ENCODE measurements around the gene FAM114A2. TPM values are rescaled to one million over a fixed set of nuclear protein-coding genes. Genes with fewer than 3 reads are reported as not detected.

Gene FAM114A2
- total RNA-seq, 1 donor from 2014 or later: 25.8 TPM

DNA sequence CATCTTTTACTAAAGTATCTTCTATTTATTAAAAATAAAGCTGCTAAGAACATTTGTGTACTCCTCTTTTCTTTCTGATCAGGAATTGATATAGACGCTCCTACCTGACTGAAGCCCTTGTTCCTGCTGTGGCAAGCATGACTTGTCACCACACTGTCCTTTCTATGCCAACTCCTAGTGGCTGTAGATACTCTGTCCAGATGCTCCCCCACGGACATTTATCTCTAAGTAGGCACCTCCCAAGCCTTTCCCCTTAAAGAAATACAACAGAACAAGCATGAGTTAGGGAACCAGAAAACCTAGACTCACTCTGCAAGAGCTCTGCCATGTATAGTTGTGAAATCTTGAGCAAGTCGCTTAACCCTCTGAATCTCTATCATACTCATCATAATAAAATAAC, 53.2 kb downstream of the FAM114A2 start:
- Mint-ChIP-seq H3K4me1 (ENCODE audit: low read depth, unreplicated experiment) (no peaks in the 10 kb centered on the region), H3K4me3 (ENCODE audit: unreplicated experiment) (no peak overlapping the region), H3K27ac (ENCODE audit: unreplicated experiment) (no peak overlapping the region), H3K9me3 (ENCODE audit: unreplicated experiment) (no peaks in the 10 kb centered on the region), H3K36me3 (ENCODE audit: unreplicated experiment) (no peaks in the 10 kb centered on the region), H3K27me3 (ENCODE audit: unreplicated experiment) (peaks cover 2% of the 10 kb centered on the region)
- TF ChIP-seq, protein P1, sequence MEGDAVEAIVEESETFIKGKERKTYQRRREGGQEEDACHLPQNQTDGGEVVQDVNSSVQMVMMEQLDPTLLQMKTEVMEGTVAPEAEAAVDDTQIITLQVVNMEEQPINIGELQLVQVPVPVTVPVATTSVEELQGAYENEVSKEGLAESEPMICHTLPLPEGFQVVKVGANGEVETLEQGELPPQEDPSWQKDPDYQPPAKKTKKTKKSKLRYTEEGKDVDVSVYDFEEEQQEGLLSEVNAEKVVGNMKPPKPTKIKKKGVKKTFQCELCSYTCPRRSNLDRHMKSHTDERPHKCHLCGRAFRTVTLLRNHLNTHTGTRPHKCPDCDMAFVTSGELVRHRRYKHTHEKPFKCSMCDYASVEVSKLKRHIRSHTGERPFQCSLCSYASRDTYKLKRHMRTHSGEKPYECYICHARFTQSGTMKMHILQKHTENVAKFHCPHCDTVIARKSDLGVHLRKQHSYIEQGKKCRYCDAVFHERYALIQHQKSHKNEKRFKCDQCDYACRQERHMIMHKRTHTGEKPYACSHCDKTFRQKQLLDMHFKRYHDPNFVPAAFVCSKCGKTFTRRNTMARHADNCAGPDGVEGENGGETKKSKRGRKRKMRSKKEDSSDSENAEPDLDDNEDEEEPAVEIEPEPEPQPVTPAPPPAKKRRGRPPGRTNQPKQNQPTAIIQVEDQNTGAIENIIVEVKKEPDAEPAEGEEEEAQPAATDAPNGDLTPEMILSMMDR (IDR thresholded peaks at IDR 0.05; ENCODE audit: partially characterized antibody, unreplicated experiment): no peak
- DNase-seq: no peak

DNA sequence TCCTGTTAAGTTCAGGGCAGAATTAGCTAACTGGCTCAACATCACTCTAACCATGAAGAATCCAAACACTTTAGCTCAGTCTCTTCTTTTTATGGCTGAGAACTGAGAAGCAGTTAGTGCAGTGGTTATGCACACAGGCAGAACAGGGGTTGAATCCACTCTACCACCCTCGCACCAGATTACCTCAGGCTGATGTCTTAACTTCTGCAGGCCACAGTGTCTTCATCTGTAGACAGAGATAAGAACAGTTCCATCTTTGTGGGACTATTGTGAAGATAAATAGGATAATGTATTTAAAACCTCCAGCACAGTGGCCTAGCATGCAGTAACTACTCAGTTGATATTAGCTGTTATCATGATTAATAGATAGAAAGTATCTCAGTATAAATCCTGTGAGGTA, 54.8 kb downstream of the FAM114A2 start:
- peaks cover 2% of the 10 kb centered on the region for H3K27me3 Mint-ChIP-seq (ENCODE audit: unreplicated experiment)
- H3K4me3 Mint-ChIP-seq (ENCODE audit: unreplicated experiment): no peak overlapping the region
- TF ChIP-seq, protein P1 (IDR thresholded peaks at IDR 0.05; ENCODE audit: partially characterized antibody, unreplicated experiment): no peak
- no peaks in the 10 kb centered on the region for H3K36me3 Mint-ChIP-seq (ENCODE audit: unreplicated experiment)
- no peaks in the 10 kb centered on the region for H3K9me3 Mint-ChIP-seq (ENCODE audit: unreplicated experiment)
- no peak overlapping the region for H3K27ac Mint-ChIP-seq (ENCODE audit: unreplicated experiment)
- no peak for DNase-seq
- no peaks in the 10 kb centered on the region for H3K4me1 Mint-ChIP-seq (ENCODE audit: low read depth, unreplicated experiment)

DNA sequence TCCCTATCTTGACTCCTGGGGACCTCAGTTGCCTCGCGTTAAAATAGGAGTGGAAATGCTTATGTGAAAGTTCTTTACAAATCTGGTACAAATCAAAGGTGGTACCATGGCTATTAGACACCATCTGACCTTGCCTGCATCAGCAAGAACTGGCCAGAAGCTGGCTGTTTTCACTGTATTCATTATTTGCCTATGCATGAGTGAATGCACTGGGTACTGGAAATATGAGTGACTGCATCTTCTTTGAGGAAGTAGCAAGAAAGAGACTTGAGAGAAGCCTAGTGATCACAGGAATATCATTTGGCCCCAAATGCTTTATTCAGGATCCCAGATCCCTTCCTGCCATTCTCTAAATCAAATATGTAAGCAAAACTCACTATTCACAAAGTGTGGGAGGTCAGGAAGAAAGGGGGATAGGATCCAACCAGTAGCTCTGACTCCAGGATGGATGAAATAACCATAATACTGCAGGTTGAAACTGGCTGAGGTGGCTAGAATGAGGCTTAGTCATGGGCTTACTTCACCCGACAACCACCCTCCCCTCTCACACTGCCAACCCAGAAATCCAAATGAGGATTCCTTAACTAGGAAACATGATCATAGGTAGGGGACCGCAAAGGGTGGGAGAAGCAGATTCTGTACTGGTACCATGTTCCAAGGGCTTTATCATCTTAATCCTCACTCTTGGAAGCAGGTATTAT, 56.7 kb downstream of the FAM114A2 start:
- Mint-ChIP-seq H3K27me3 (ENCODE audit: unreplicated experiment) (peaks cover 4% of the 10 kb centered on the region), H3K27ac (ENCODE audit: unreplicated experiment) (no peak overlapping the region), H3K4me1 (ENCODE audit: low read depth, unreplicated experiment) (no peaks in the 10 kb centered on the region), H3K9me3 (ENCODE audit: unreplicated experiment) (peaks cover 2% of the 10 kb centered on the region), H3K4me3 (ENCODE audit: unreplicated experiment) (no peak overlapping the region), H3K36me3 (ENCODE audit: unreplicated experiment) (no peaks in the 10 kb centered on the region)
- TF ChIP-seq, protein P1 (IDR thresholded peaks at IDR 0.05; ENCODE audit: partially characterized antibody, unreplicated experiment): no peak
- no peak for DNase-seq

DNA sequence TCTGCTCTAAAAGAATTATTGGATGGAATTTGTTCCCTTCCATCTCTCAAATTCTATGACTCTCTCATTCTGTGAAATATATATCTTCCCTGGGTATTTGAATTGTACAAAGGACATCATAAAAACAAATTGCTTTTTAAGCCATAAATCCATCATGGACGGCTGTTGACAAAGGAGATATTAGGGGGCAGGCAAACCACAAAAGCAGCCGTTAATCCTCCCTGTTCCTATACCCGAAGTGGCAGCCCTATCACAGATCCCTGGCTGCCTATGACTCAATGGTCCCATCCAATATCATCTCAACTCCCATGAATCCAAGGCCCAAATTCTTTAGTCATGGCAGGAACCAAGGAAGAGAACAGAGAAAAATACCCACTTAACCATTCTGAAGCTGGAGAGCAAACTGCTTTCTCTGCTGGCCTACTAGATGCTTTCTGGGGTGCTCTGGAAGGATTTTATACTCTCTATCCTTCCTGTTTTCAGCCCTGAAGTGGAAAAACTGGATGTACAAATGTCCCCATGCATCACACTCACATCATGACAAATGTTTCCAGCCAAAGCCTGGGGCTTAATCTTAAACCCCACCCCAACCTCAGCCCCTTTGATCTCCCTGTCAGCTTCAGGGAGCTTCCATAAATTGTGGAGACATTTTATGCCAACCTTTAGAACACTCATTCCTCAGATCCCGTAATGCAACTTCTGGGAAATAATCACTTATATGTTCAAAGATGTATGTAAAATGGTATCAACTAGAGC, 59.5 kb downstream of the FAM114A2 start:
- no peak for DNase-seq
- no peaks in the 10 kb centered on the region for H3K36me3 Mint-ChIP-seq (ENCODE audit: unreplicated experiment)
- peaks cover 2% of the 10 kb centered on the region for H3K9me3 Mint-ChIP-seq (ENCODE audit: unreplicated experiment)
- TF ChIP-seq, protein P1 (IDR thresholded peaks at IDR 0.05; ENCODE audit: partially characterized antibody, unreplicated experiment): no peak
- no peak overlapping the region for H3K4me3 Mint-ChIP-seq (ENCODE audit: unreplicated experiment)
- no peaks in the 10 kb centered on the region for H3K4me1 Mint-ChIP-seq (ENCODE audit: low read depth, unreplicated experiment)
- H3K27ac Mint-ChIP-seq (ENCODE audit: unreplicated experiment): no peak overlapping the region
- peaks cover 3% of the 10 kb centered on the region for H3K27me3 Mint-ChIP-seq (ENCODE audit: unreplicated experiment)

DNA sequence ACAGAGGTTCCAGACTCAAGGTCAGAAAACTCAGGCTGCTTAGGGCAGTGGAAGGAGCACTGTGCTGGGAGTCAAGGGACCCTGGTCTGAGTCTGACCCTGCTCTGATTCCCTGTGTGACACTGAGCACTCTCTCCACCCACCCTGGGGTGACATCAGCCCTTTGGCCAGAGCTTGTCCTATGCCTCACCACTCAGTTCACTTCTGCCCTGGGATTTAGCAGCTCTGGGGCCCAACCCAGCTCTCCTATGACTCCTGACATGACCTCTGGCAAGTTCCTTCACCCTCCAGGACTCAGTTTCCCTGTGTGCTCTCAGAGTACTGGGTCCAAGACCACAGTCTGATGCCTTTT, 63.9 kb downstream of the FAM114A2 start:
- no peak overlapping the region for H3K4me3 Mint-ChIP-seq (ENCODE audit: unreplicated experiment)
- TF ChIP-seq, protein P1 (IDR thresholded peaks at IDR 0.05; ENCODE audit: partially characterized antibody, unreplicated experiment): peak; percentile 17
- peaks cover 5% of the 10 kb centered on the region for H3K27me3 Mint-ChIP-seq (ENCODE audit: unreplicated experiment)
- no peak overlapping the region for H3K27ac Mint-ChIP-seq (ENCODE audit: unreplicated experiment)
- no peaks in the 10 kb centered on the region for H3K4me1 Mint-ChIP-seq (ENCODE audit: low read depth, unreplicated experiment)
- H3K36me3 Mint-ChIP-seq (ENCODE audit: unreplicated experiment): no peaks in the 10 kb centered on the region
- peaks cover 2% of the 10 kb centered on the region for H3K9me3 Mint-ChIP-seq (ENCODE audit: unreplicated experiment)
- no peak for DNase-seq

All from glutamatergic neuron (in vitro differentiated cells).